Progenitor cell of endocrine pancreas (in vitro differentiated cells): Measurements from ENCODE around the gene VAX1. TPM values are rescaled to one million over a fixed set of nuclear protein-coding genes. Genes with fewer than 3 reads are reported as not detected.
"Not testable (repeated sequence)": the region's sequence is repeated elsewhere in the genome, so short reads cannot be mapped to it uniquely, and the experiment has no call there.

ENCODE experiments used
- DNase-seq: peaks from one replicate; pipeline ENCODE4 v3.0.0; 2021; ENCODE audit warnings: low spot score; ENCODE audit not compliant: unreplicated experiment
- H3K27ac Mint-ChIP-seq: 2 replicates; pipeline ENCODE4 v1.8.0; 2021; ENCODE audit warnings: mild to moderate bottlenecking, moderate library complexity, mixed read lengths
- H3K27me3 Mint-ChIP-seq: 2 replicates; pipeline ENCODE4 v1.8.0; 2021; ENCODE audit warnings: mixed read lengths
- H3K36me3 Mint-ChIP-seq: 2 replicates; pipeline ENCODE4 v1.8.0; 2022; ENCODE audit warnings: mixed read lengths; ENCODE audit not compliant: insufficient read depth
- H3K4me1 Mint-ChIP-seq: 2 replicates; pipeline ENCODE4 v1.8.0; 2021; ENCODE audit warnings: low read depth, mixed read lengths
- H3K4me3 Mint-ChIP-seq: 2 replicates; pipeline ENCODE4 v1.8.0; 2021; ENCODE audit warnings: low read depth, mild to moderate bottlenecking, moderate library complexity, mixed read lengths
- H3K9me3 Mint-ChIP-seq: 2 replicates; pipeline ENCODE4 v1.8.0; 2021; ENCODE audit warnings: low read depth, mixed read lengths
- CTCF ChIP-seq: fragments of 200-600 bp; sonication (generic); IDR thresholded peaks from one replicate; pipeline ENCODE4 v1.5.0; 2021; ENCODE audit warnings: antibody characterized with exemption, mild to moderate bottlenecking; ENCODE audit not compliant: unreplicated experiment
- total RNA-seq: library from RNA; stranded (reverse); gene quantifications from 2 replicates; pipeline ENCODE4 v1.2.1, GENCODE V29; 2021

The VAX1 gene
- total RNA-seq, 1 donor from 2014 or later, result not detected

GRCh38 chr10:117132751-117133231 is 5.3 kb downstream of the VAX1 start:
- Mint-ChIP-seq H3K9me3 (no peaks in the 10 kb centered on the region), H3K36me3 (no peaks in the 10 kb centered on the region), H3K27ac (no peak overlapping the region), H3K27me3 (peaks cover 88% of the 10 kb centered on the region), H3K4me1 (peaks cover 13% of the 10 kb centered on the region), H3K4me3 (no peak overlapping the region)
- DNase-seq, result no peak
- TF ChIP-seq CTCF, result no peak

DNA sequence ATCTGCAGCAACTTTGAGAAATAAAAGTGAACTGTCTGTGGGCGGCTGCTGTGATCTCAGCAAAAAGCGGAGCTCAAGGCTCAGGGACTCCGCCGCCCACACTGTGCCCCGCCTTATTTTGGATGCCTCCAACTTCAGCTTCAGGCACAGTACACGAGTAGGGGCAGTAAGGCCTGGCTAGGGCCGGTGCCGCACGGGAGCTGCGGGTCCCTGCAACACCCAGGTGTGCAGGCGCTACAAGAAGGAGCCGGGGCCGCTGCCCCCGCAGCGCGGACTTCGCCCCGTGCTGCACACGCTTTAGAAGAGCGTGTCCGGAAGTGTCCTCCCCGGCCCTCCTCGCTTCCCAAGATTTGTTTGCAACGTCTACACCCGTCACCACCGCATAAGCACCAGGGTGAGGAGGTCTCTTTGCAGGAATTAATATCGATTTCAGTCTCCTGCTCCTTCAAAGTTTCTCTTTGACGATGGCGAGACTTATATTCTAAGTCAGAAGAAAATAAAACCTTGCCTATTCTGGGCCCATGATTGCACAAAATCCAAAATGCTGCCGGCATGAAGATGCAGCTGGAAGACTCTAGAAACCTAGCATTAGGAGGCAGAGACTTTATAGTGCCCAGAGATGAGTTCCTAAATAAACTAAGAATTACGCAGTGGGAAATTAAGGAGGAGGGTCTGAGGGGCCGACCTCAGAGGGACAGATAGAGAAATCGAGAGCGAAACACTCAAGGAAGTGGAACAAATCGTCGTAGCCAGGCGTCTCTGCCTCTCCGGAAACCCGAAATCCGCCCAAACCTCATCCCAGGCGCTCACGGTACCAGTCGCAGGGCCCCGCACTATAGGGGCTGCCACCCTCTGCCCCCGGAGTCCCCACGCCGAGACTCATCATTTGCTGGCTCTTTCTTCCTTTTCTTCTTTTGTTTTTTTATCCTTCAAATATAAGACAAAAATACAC is 6.4 kb downstream of the VAX1 start:
- Mint-ChIP-seq H3K27ac (no peak overlapping the region), H3K4me1 (peaks cover 12% of the 10 kb centered on the region), H3K27me3 (peaks cover 94% of the 10 kb centered on the region), H3K36me3 (no peaks in the 10 kb centered on the region), H3K4me3 (no peak overlapping the region), H3K9me3 (no peaks in the 10 kb centered on the region)
- DNase-seq, result no peak
- no peak for TF ChIP-seq CTCF

GRCh38 chr10:117130862-117131375 is 7.2 kb downstream of the VAX1 start:
- H3K9me3 Mint-ChIP-seq, result no peaks in the 10 kb centered on the region
- no peaks in the 10 kb centered on the region for H3K36me3 Mint-ChIP-seq
- no peak overlapping the region for H3K4me3 Mint-ChIP-seq
- no peak for TF ChIP-seq CTCF
- H3K4me1 Mint-ChIP-seq, result peaks cover 12% of the 10 kb centered on the region
- no peak for DNase-seq
- H3K27me3 Mint-ChIP-seq, result peaks cover 90% of the 10 kb centered on the region
- H3K27ac Mint-ChIP-seq, result no peak overlapping the region

GRCh38 chr10:117130346-117130745 is 7.7 kb downstream of the VAX1 start:
- no peak overlapping the region for H3K27ac Mint-ChIP-seq
- DNase-seq, result no peak
- TF ChIP-seq CTCF, result no peak
- peaks cover 12% of the 10 kb centered on the region for H3K4me1 Mint-ChIP-seq
- no peaks in the 10 kb centered on the region for H3K36me3 Mint-ChIP-seq
- H3K4me3 Mint-ChIP-seq, result no peak overlapping the region
- H3K9me3 Mint-ChIP-seq, result no peaks in the 10 kb centered on the region
- peaks cover 90% of the 10 kb centered on the region for H3K27me3 Mint-ChIP-seq

DNA sequence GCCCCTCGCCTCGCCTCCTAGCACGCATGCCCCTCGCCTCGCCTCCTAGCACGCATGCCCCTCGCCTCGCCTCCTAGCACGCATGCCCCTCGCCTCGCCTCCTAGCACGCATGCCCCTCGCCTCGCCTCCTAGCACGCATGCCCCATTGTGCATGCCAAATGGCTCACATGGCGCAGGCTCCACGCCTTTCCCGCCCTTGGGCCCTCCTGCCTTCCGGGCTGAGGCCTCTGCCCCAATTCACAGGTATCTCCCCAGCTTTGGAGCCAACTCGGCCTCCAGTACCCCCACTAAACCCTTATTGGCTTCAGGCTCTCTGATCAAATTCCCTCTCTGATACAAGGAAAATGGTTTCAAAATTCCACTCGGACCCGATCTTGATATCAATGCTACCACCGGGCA is 11.4 kb downstream of the VAX1 start:
- not testable (repeated sequence) for H3K27ac Mint-ChIP-seq, H3K36me3 Mint-ChIP-seq, H3K4me3 Mint-ChIP-seq, H3K4me1 Mint-ChIP-seq, DNase-seq, H3K9me3 Mint-ChIP-seq
- H3K27me3 Mint-ChIP-seq, result peaks cover 70% of the 10 kb centered on the region
